Measurements from ENCODE around the gene RIBC2.
"Not testable (repeated sequence)": the region's sequence is repeated elsewhere in the genome, so short reads cannot be mapped to it uniquely, and the experiment has no call there.

RIBC2 gene

DNA sequence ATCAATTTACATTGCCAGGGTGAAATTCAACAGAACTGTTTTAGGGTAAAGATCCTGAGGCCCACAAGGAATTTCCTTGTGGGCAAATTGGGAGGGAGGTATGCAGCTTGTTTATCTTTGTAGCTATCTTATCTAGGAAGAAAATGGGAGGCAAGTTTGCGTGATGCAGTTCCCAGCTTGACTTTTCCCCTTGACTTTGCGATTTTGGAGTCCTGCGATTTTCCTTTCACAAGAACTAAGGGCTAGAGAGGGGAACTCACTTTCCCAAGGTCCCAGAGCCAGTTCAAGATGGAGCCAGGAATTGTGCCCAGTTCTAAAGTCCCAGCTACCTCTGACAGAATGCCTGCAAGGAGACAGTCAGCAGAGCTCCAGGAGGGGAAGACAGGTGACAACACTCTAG is 30.7 kb downstream of the RIBC2 start:
- Mint-ChIP-seq H3K4me1 (peaks cover 9% of the 10 kb centered on the region), H3K9me3 (no peaks in the 10 kb centered on the region), H3K36me3 (ENCODE audit: insufficient read depth) (peaks cover 2% of the 10 kb centered on the region), H3K27ac (ENCODE audit: low read depth) (no peak overlapping the region), H3K4me3 (no peak overlapping the region), H3K27me3 (peaks cover 15% of the 10 kb centered on the region)
- ATAC-seq (replicated peaks; ENCODE audit: extremely low read depth, poor library complexity, severe bottlenecking): no peak
- DNase-seq (ENCODE audit: low spot score in 2 of 2): no peak

- no peak overlapping the region for H3K4me3 Mint-ChIP-seq
- peaks cover 9% of the 10 kb centered on the region for H3K4me1 Mint-ChIP-seq
- ATAC-seq (replicated peaks; ENCODE audit: extremely low read depth, poor library complexity, severe bottlenecking) (no peak), DNase-seq (ENCODE audit: low spot score in 2 of 2) (no peak)
- no peaks in the 10 kb centered on the region for H3K9me3 Mint-ChIP-seq
- H3K27me3 Mint-ChIP-seq: peaks cover 15% of the 10 kb centered on the region
- peaks cover 2% of the 10 kb centered on the region for H3K36me3 Mint-ChIP-seq (ENCODE audit: insufficient read depth)
- H3K27ac Mint-ChIP-seq (ENCODE audit: low read depth): no peak overlapping the region
Measured at GRCh38 chr22:45445031-45445710, 31.7 kb downstream of the RIBC2 start.

DNA sequence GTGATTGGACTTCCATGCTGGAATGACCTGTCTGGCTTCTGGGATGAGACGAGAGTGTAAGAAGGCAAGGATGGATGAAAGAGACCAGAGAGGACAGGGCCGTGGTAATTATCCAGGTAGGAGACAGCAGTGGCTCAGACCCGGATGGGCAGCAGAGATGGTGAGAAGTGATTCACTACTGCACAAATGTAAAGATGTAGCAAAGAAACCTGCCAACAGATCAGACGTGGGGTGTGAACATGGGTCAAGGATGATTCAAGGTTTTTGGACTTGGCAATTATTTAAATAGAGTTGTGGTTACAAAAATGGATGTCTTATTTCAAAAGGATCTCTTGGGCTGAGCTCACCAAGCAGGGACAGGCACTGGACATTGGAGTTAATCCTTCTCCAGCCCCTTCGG is 32.7 kb downstream of the RIBC2 start:
- Mint-ChIP-seq H3K9me3 (no peaks in the 10 kb centered on the region), H3K4me1 (peaks cover 3% of the 10 kb centered on the region), H3K36me3 (ENCODE audit: insufficient read depth) (peaks cover 2% of the 10 kb centered on the region), H3K27ac (ENCODE audit: low read depth) (no peak overlapping the region), H3K27me3 (peaks cover 18% of the 10 kb centered on the region), H3K4me3 (no peak overlapping the region)
- no peak for ATAC-seq (replicated peaks; ENCODE audit: extremely low read depth, poor library complexity, severe bottlenecking)
- no peak for DNase-seq (ENCODE audit: low spot score in 2 of 2)

- H3K36me3 Mint-ChIP-seq (ENCODE audit: insufficient read depth); H3K4me3 Mint-ChIP-seq; ATAC-seq (replicated peaks; ENCODE audit: extremely low read depth, poor library complexity, severe bottlenecking); H3K4me1 Mint-ChIP-seq; DNase-seq (ENCODE audit: low spot score in 2 of 2); H3K27ac Mint-ChIP-seq (ENCODE audit: low read depth); H3K9me3 Mint-ChIP-seq: not testable (repeated sequence)
- peaks cover 23% of the 10 kb centered on the region for H3K27me3 Mint-ChIP-seq
Measured at GRCh38 chr22:45447596-45447995, 34.1 kb downstream of the RIBC2 start.

DNA sequence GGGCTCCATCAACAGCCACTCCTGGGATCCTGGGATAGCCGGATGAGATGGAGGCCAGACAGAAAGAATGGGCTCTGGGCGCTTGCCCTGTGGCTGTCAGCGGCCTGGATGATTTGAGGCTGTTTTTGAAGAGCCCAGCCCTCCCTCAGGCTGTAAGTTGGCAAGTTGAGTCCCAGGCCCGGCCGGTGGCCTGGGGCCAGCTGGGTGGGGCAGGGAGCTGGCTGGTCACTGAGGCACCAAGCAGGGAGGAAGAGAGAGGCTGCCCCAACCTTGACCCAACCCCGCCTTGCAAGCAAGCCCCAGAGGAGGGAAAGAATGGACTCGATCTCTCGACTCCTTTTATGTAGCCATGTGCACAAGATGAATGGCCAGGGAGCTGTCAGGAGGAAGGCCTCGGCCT is 34.9 kb downstream of the RIBC2 start:
- ATAC-seq (replicated peaks; ENCODE audit: extremely low read depth, poor library complexity, severe bottlenecking) (no peak), DNase-seq (ENCODE audit: low spot score in 2 of 2) (no peak)
- Mint-ChIP-seq H3K9me3 (no peaks in the 10 kb centered on the region), H3K4me1 (no peaks in the 10 kb centered on the region), H3K27me3 (peaks cover 30% of the 10 kb centered on the region), H3K4me3 (no peak overlapping the region), H3K36me3 (ENCODE audit: insufficient read depth) (no peaks in the 10 kb centered on the region), H3K27ac (ENCODE audit: low read depth) (no peak overlapping the region)

DNA sequence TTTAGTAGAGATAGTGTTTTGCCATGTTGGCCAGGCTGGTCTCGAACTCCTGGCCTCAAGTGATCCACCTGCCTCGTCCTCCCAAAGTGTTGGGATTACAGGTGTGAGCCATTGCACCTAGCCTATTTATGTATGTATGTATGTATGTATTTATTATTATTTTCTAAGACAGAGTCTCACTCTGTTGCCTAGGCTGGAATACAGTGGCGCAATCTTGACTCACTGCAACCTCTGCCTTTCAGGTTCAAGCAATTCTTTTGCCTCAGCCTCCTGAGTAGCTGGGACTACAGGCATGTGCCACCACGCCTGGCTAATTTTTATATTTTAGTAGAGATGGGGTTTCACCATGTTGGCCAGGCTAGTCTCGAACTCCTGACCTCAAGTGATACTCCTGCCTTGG is 35.9 kb downstream of the RIBC2 start:
- H3K27ac Mint-ChIP-seq (ENCODE audit: low read depth): not testable (repeated sequence)

DNA sequence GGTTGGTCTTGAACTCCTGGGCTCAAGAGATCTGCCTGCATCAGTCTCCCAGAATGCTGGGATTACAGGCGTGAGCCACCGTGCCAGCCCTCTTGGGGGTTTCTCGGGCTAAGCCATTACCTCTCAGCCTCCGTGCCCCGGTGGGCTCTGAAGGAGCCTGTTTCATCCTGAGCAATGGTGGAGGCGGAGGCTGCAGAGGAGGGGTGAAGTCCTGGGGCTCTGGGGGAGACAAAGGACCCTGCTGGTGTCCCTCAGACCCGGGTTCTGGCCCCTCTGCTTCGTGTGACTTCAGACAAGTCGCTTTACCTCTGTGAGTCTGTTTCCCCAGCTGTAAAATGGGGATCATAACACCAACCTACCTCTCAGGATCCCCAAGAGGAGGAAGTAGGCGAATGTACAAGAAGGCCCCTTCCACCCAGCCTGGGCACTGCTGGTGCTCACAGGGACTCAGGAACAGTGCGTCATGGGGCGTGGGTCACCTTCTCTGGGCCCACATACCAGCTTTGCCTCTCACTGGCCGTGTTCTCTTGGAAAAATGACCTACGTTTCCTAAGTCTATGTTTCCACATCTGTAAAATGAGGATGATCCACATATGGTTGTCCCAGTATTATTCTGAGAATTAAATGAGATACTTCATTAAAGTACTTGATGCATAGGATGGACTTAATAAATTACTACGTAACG is 36.8 kb downstream of the RIBC2 start:
- ATAC-seq (replicated peaks; ENCODE audit: extremely low read depth, poor library complexity, severe bottlenecking) (no peak), DNase-seq (ENCODE audit: low spot score in 2 of 2) (no peak)
- peaks cover 36% of the 10 kb centered on the region for H3K27me3 Mint-ChIP-seq

More for the DNA sequence above, 35.9 kb downstream of the RIBC2 start:
- ATAC-seq (replicated peaks; ENCODE audit: extremely low read depth, poor library complexity, severe bottlenecking); H3K9me3 Mint-ChIP-seq; H3K36me3 Mint-ChIP-seq (ENCODE audit: insufficient read depth); H3K4me3 Mint-ChIP-seq; H3K4me1 Mint-ChIP-seq; DNase-seq (ENCODE audit: low spot score in 2 of 2): not testable (repeated sequence)
- peaks cover 36% of the 10 kb centered on the region for H3K27me3 Mint-ChIP-seq

DNA sequence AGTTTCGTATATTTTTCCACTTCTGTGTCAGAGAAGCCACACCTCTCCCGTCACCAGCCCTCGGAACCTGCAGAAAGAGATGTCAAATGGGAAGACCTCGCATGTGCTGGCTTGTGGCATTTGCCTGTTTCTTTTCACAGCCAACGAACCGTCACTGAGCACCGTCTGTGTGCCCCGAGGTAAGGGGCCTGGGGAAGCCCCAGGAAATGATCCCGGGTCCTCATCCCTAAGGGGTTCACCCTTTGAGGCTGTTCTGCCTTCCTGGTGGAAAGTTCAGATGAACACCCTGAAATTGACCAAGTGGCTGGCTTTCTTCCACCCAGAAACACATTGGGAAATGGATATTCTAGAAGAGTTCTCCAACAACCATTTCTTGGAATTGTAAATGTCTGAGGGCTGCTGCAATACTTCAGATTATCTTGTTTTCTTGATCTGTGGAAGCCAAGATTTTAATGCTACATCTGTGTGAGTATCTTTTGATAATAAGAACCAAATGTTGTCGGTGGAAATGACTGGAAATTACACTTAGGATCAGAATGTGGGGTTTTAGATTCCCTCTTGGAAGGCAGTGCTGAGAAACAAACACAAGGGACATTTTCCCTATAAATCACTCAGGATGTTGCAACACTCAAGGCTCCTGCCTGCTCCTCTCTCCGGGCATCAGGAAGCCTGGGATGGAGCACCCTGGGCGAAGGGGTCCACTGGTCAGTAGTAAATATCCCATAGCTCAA is 37.6 kb downstream of the RIBC2 start:
- Mint-ChIP-seq H3K4me3 (no peak overlapping the region), H3K9me3 (no peaks in the 10 kb centered on the region), H3K27ac (ENCODE audit: low read depth) (no peak overlapping the region), H3K27me3 (peaks cover 36% of the 10 kb centered on the region), H3K4me1 (no peaks in the 10 kb centered on the region), H3K36me3 (ENCODE audit: insufficient read depth) (no peaks in the 10 kb centered on the region)
- no peak for DNase-seq (ENCODE audit: low spot score in 2 of 2)
- ATAC-seq (replicated peaks; ENCODE audit: extremely low read depth, poor library complexity, severe bottlenecking): no peak

More for the DNA sequence above, 36.8 kb downstream of the RIBC2 start:
- no peaks in the 10 kb centered on the region for H3K4me1 Mint-ChIP-seq
- no peaks in the 10 kb centered on the region for H3K9me3 Mint-ChIP-seq
- H3K27ac Mint-ChIP-seq (ENCODE audit: low read depth): no peak overlapping the region
- H3K4me3 Mint-ChIP-seq: no peak overlapping the region
- no peaks in the 10 kb centered on the region for H3K36me3 Mint-ChIP-seq (ENCODE audit: insufficient read depth)

- H3K4me3 Mint-ChIP-seq: no peak overlapping the region
- no peak for ATAC-seq (replicated peaks; ENCODE audit: extremely low read depth, poor library complexity, severe bottlenecking)
- no peaks in the 10 kb centered on the region for H3K9me3 Mint-ChIP-seq
- H3K4me1 Mint-ChIP-seq: no peaks in the 10 kb centered on the region
- no peak for DNase-seq (ENCODE audit: low spot score in 2 of 2)
- peaks cover 40% of the 10 kb centered on the region for H3K27me3 Mint-ChIP-seq
- no peak overlapping the region for H3K27ac Mint-ChIP-seq (ENCODE audit: low read depth)
- H3K36me3 Mint-ChIP-seq (ENCODE audit: insufficient read depth): no peaks in the 10 kb centered on the region
Measured at GRCh38 chr22:45451972-45452371, 38.5 kb downstream of the RIBC2 start.

GRCh38 chr22:45452565-45453379 is 39.3 kb downstream of the RIBC2 start:
- H3K9me3 Mint-ChIP-seq: no peaks in the 10 kb centered on the region
- peaks cover 47% of the 10 kb centered on the region for H3K27me3 Mint-ChIP-seq
- no peak overlapping the region for H3K27ac Mint-ChIP-seq (ENCODE audit: low read depth)
- H3K4me1 Mint-ChIP-seq: no peaks in the 10 kb centered on the region
- no peaks in the 10 kb centered on the region for H3K36me3 Mint-ChIP-seq (ENCODE audit: insufficient read depth)
- DNase-seq (ENCODE audit: low spot score in 2 of 2): no peak
- no peak overlapping the region for H3K4me3 Mint-ChIP-seq
- no peak for ATAC-seq (replicated peaks; ENCODE audit: extremely low read depth, poor library complexity, severe bottlenecking)

GRCh38 chr22:45453764-45454163 is 40.3 kb downstream of the RIBC2 start:
- no peak overlapping the region for H3K4me3 Mint-ChIP-seq
- H3K27me3 Mint-ChIP-seq: peaks cover 47% of the 10 kb centered on the region
- no peaks in the 10 kb centered on the region for H3K4me1 Mint-ChIP-seq
- no peaks in the 10 kb centered on the region for H3K36me3 Mint-ChIP-seq (ENCODE audit: insufficient read depth)
- H3K27ac Mint-ChIP-seq (ENCODE audit: low read depth): no peak overlapping the region
- H3K9me3 Mint-ChIP-seq: no peaks in the 10 kb centered on the region
- DNase-seq (ENCODE audit: low spot score in 2 of 2) (no peak), ATAC-seq (replicated peaks; ENCODE audit: extremely low read depth, poor library complexity, severe bottlenecking) (no peak)

GRCh38 chr22:45454275-45454674 is 40.8 kb downstream of the RIBC2 start:
- peaks cover 47% of the 10 kb centered on the region for H3K27me3 Mint-ChIP-seq
- no peak overlapping the region for H3K27ac Mint-ChIP-seq (ENCODE audit: low read depth)
- no peaks in the 10 kb centered on the region for H3K4me1 Mint-ChIP-seq
- DNase-seq (ENCODE audit: low spot score in 2 of 2) (no peak), ATAC-seq (replicated peaks; ENCODE audit: extremely low read depth, poor library complexity, severe bottlenecking) (no peak)
- no peaks in the 10 kb centered on the region for H3K36me3 Mint-ChIP-seq (ENCODE audit: insufficient read depth)
- no peaks in the 10 kb centered on the region for H3K9me3 Mint-ChIP-seq
- H3K4me3 Mint-ChIP-seq: no peak overlapping the region
